CD8-positive, alpha-beta memory T cell (primary cell): ENCODE measurements around the gene PLXND1. TPM values are rescaled to one million over a fixed set of nuclear protein-coding genes. Genes with fewer than 3 reads are reported as not detected.

Experiments used
- CTCF ChIA-PET: fragments of 350-600 bp; sonication (Branson Sonifier 250); formaldehyde crosslinking; loops from one replicate; lab custom pipeline; 2021; ENCODE audit warnings: antibody characterized with exemption; lab: Charles Lee
- POLR2A ChIA-PET: fragments of 350-600 bp; sonication (Branson Sonifier 250); formaldehyde crosslinking; loops from one replicate; lab custom pipeline; 2021; ENCODE audit warnings: antibody characterized with exemption; lab: Charles Lee
- DNase-seq, 5 donors: peaks; one replicate each; pipeline versions ENCODE4 v3.0.0 to v3.0.0-alpha.2; 2020 to 2022; ENCODE audit warnings: mixed read lengths in 1 of 5
- H3K27ac ChIP-seq: one replicate; pipeline ENCODE4 v1.7.0; 2013; ENCODE audit warnings: low read depth, mild to moderate bottlenecking, low read length, moderate library complexity
- H3K27me3 ChIP-seq: 2 replicates; pipeline ENCODE4 v1.7.0; 2013; ENCODE audit warnings: low read length, mild to moderate bottlenecking; ENCODE audit not compliant: insufficient read depth, poor library complexity, severe bottlenecking
- H3K36me3 ChIP-seq: 2 replicates; pipeline ENCODE4 v1.7.0; 2013; ENCODE audit warnings: mild to moderate bottlenecking, low read length, moderate library complexity; ENCODE audit not compliant: insufficient read depth
- H3K4me1 ChIP-seq: 2 replicates; pipeline ENCODE4 v1.7.0; 2013; ENCODE audit warnings: mild to moderate bottlenecking, low read length, moderate library complexity; ENCODE audit not compliant: insufficient read depth
- H3K4me3 ChIP-seq: 2 replicates; pipeline ENCODE4 v1.7.0; 2013; ENCODE audit warnings: mild to moderate bottlenecking, low read length
- H3K9me3 ChIP-seq: 2 replicates; pipeline ENCODE4 v1.7.0; 2013; ENCODE audit warnings: mild to moderate bottlenecking, low read length
- H3K27ac Mint-ChIP-seq, 8 donors: one replicate each; pipeline ENCODE4 v1.8.0; 2020 to 2021; ENCODE audit warnings: mixed read lengths in 8 of 8, mild to moderate bottlenecking in 6 of 8, inconsistent platforms in 3 of 8, moderate library complexity in 3 of 8
- H3K27me3 Mint-ChIP-seq, 2 donors: one replicate each; pipeline ENCODE4 v1.8.0; 2020 to 2021; ENCODE audit warnings: mixed read lengths in 2 of 2, mild to moderate bottlenecking in 1 of 2, moderate library complexity in 1 of 2
- H3K36me3 Mint-ChIP-seq, 3 donors: one replicate each; pipeline ENCODE4 v1.8.0; 2020 to 2021; ENCODE audit warnings: mixed read lengths in 3 of 3, inconsistent platforms in 1 of 3, mild to moderate bottlenecking in 1 of 3
- H3K4me1 Mint-ChIP-seq, 3 donors: one replicate each; pipeline ENCODE4 v1.8.0; 2020 to 2021; ENCODE audit warnings: mixed read lengths in 3 of 3, inconsistent platforms in 1 of 3, mild to moderate bottlenecking in 1 of 3
- H3K4me3 Mint-ChIP-seq, 7 donors: one replicate each; pipeline ENCODE4 v1.8.0; 2020 to 2021; ENCODE audit warnings: mixed read lengths in 7 of 7, mild to moderate bottlenecking in 6 of 7, moderate library complexity in 4 of 7, inconsistent platforms in 2 of 7
- H3K9me3 Mint-ChIP-seq, 5 donors: one replicate each; pipeline ENCODE4 v1.8.0; 2020 to 2022; ENCODE audit warnings: mixed read lengths in 5 of 5, mild to moderate bottlenecking in 3 of 5, moderate library complexity in 2 of 5, inconsistent platforms in 1 of 5
- polyA plus RNA-seq: library from polyadenylated mRNA; unstranded; fragments of 300-500 nt; fragmentation: Illumina TruSeq; gene quantifications from one replicate; pipeline ENCODE4 v1.2.3, GENCODE V29; 2021
- total RNA-seq, 2 experiments: library from RNA; stranded (reverse); gene quantifications; one replicate each; pipeline ENCODE4 v1.2.3, GENCODE V29; 2021

The PLXND1 gene
- total and polyA plus RNA-seq, 3 experiments from 2014 or later: 12.1 to 17.3 (median 15.2) TPM

GRCh38 chr3:129524081-129524480, 82.4 kb downstream of the PLXND1 start:
- no peaks in the 10 kb centered on the region for H3K9me3 Mint-ChIP-seq
- POLR2A ChIA-PET: no interaction called here
- no peak overlapping the region for H3K4me3 Mint-ChIP-seq
- H3K27me3 ChIP-seq: no peaks in the 10 kb centered on the region
- H3K27me3 Mint-ChIP-seq: peaks cover 0 to 2% of the 10 kb centered on the region in 2 donors
- peak overlapping the region in 4 of 8 donors; percentile 4 to 70 (median 48) for H3K27ac Mint-ChIP-seq
- H3K9me3 ChIP-seq: no peaks in the 10 kb centered on the region
- no peaks in the 10 kb centered on the region for H3K36me3 ChIP-seq
- H3K4me1 Mint-ChIP-seq: no peaks in the 10 kb centered on the region
- CTCF ChIA-PET: interaction anchor here (1.2 kb wide), 1 partner anchor 81 kb away, joined by 6 read pairs; no protein-coding TSS in a partner anchor
- H3K27ac ChIP-seq: no peak overlapping the region
- DNase-seq: no peak
- peaks cover 0 to 4% (median 3%) of the 10 kb centered on the region in 3 donors for H3K36me3 Mint-ChIP-seq
- no peaks in the 10 kb centered on the region for H3K4me1 ChIP-seq
- H3K4me3 ChIP-seq: no peak overlapping the region

- CTCF ChIA-PET: interaction anchor here (1.2 kb wide), 1 partner anchor 83 kb away, joined by 6 read pairs; no protein-coding TSS in a partner anchor
- no peaks in the 10 kb centered on the region for H3K9me3 Mint-ChIP-seq
Observed at GRCh38 chr3:129522953-129523352, 83.5 kb downstream of the PLXND1 start.

GRCh38 chr3:129521611-129522010, 84.9 kb downstream of the PLXND1 start:
- Mint-ChIP-seq H3K36me3 (peaks cover 0 to 6% (median 6%) of the 10 kb centered on the region in 3 donors), H3K4me1 (peaks cover 0 to 5% (median 0%) of the 10 kb centered on the region in 3 donors), H3K27ac (no peak overlapping the region), H3K9me3 (no peaks in the 10 kb centered on the region), H3K27me3 (peaks cover 0 to 2% of the 10 kb centered on the region in 2 donors), H3K4me3 (no peak overlapping the region)
- CTCF ChIA-PET: no interaction called here
- H3K9me3 ChIP-seq: no peaks in the 10 kb centered on the region
- H3K27me3 ChIP-seq: no peaks in the 10 kb centered on the region
- no peak overlapping the region for H3K4me3 ChIP-seq
- POLR2A ChIA-PET: no interaction called here
- H3K27ac ChIP-seq: no peak overlapping the region
- no peaks in the 10 kb centered on the region for H3K36me3 ChIP-seq
- H3K4me1 ChIP-seq: no peaks in the 10 kb centered on the region
- no peak for DNase-seq

More at GRCh38 chr3:129522953-129523352, 83.5 kb downstream of the PLXND1 start:
- H3K4me1 Mint-ChIP-seq: no peaks in the 10 kb centered on the region
- Histone ChIP-seq H3K27ac (no peak overlapping the region), H3K27me3 (no peaks in the 10 kb centered on the region), H3K4me1 (no peaks in the 10 kb centered on the region), H3K9me3 (no peaks in the 10 kb centered on the region), H3K4me3 (no peak overlapping the region), H3K36me3 (no peaks in the 10 kb centered on the region)
- peaks cover 0 to 2% of the 10 kb centered on the region in 2 donors for H3K27me3 Mint-ChIP-seq
- no peak overlapping the region for H3K4me3 Mint-ChIP-seq
- H3K36me3 Mint-ChIP-seq: peaks cover 0 to 4% (median 3%) of the 10 kb centered on the region in 3 donors
- peak overlapping the region in 2 of 8 donors; percentile 18 to 92 for H3K27ac Mint-ChIP-seq
- POLR2A ChIA-PET: no interaction called here
- DNase-seq: no peak

GRCh38 chr3:129520960-129521359, 85.5 kb downstream of the PLXND1 start:
- H3K4me1 Mint-ChIP-seq: peaks cover 0 to 5% (median 0%) of the 10 kb centered on the region in 3 donors
- Histone ChIP-seq H3K9me3 (no peaks in the 10 kb centered on the region), H3K27me3 (no peaks in the 10 kb centered on the region), H3K27ac (no peak overlapping the region), H3K4me3 (no peak overlapping the region), H3K36me3 (no peaks in the 10 kb centered on the region), H3K4me1 (no peaks in the 10 kb centered on the region)
- POLR2A ChIA-PET: no interaction called here
- H3K27me3 Mint-ChIP-seq: peaks cover 0 to 2% of the 10 kb centered on the region in 2 donors
- H3K4me3 Mint-ChIP-seq: no peak overlapping the region
- peaks cover 0 to 6% (median 6%) of the 10 kb centered on the region in 3 donors for H3K36me3 Mint-ChIP-seq
- DNase-seq: no peak
- H3K27ac Mint-ChIP-seq: no peak overlapping the region
- no peaks in the 10 kb centered on the region for H3K9me3 Mint-ChIP-seq
- CTCF ChIA-PET: no interaction called here

DNA sequence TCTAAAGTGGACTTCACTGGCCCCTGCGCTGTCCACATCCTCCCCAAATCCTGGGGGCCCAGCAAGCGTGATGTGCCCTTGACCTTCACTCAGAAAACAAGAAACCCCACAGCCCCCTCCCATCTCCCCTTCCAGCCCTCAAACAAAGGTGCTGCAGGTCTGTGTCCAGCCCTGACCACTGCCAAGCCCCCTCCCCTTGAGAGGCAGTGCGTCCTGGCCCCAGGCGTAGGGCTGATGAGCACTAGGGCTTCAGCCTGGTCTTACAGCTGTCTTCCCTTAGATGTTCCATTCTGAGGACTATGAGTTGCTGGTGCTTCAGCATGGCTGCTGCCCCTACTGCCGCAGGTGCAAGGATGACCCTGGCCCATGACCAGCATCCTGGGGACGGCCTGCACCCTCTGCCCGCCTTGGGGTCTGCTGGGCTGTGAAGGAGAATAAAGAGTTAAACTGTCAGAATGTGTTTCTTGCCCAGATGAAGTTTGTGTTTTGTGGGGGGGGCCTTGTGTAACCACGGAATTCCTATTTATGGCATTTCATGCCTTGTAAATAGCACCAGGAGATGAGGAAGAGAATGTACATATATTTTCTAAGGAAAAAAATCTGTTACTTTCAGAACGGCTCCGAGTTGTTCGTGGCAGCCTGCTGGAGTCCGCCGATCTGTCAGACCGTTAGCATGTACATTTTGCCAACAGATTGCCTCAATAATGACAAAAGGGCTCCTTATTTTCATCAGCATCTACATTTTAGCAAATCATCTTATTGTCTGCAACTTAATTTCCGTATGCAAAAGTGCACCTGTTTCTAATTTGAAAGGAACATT, 86.4 kb downstream of the PLXND1 start:
- H3K4me1 ChIP-seq: no peaks in the 10 kb centered on the region
- Mint-ChIP-seq H3K4me3 (no peak overlapping the region), H3K4me1 (peaks cover 0 to 5% (median 0%) of the 10 kb centered on the region in 3 donors), H3K36me3 (peaks cover 0 to 6% (median 6%) of the 10 kb centered on the region in 3 donors), H3K27ac (peak overlapping the region in 2 of 8 donors; percentile 41 to 69), H3K9me3 (no peaks in the 10 kb centered on the region), H3K27me3 (peaks cover 0 to 2% of the 10 kb centered on the region in 2 donors)
- H3K9me3 ChIP-seq: no peaks in the 10 kb centered on the region
- no peak overlapping the region for H3K27ac ChIP-seq
- no peaks in the 10 kb centered on the region for H3K36me3 ChIP-seq
- DNase-seq: no peak
- no peaks in the 10 kb centered on the region for H3K27me3 ChIP-seq
- ChIA-PET POLR2A (no interaction called here), CTCF (no interaction called here)
- H3K4me3 ChIP-seq: no peak overlapping the region

GRCh38 chr3:129519449-129519848, 87.0 kb downstream of the PLXND1 start:
- no peaks in the 10 kb centered on the region for H3K4me1 ChIP-seq
- H3K27me3 ChIP-seq: no peaks in the 10 kb centered on the region
- no peak overlapping the region for H3K27ac ChIP-seq
- Mint-ChIP-seq H3K36me3 (peaks cover 0 to 6% (median 6%) of the 10 kb centered on the region in 3 donors), H3K4me3 (no peak overlapping the region), H3K27ac (peak overlapping the region in 1 of 8 donors; percentile 69), H3K27me3 (peaks cover 0 to 2% of the 10 kb centered on the region in 2 donors), H3K4me1 (peaks cover 0 to 5% (median 0%) of the 10 kb centered on the region in 3 donors), H3K9me3 (no peaks in the 10 kb centered on the region)
- CTCF ChIA-PET: no interaction called here
- no peak overlapping the region for H3K4me3 ChIP-seq
- POLR2A ChIA-PET: no interaction called here
- H3K9me3 ChIP-seq: no peaks in the 10 kb centered on the region
- no peaks in the 10 kb centered on the region for H3K36me3 ChIP-seq
- DNase-seq: no peak

DNA sequence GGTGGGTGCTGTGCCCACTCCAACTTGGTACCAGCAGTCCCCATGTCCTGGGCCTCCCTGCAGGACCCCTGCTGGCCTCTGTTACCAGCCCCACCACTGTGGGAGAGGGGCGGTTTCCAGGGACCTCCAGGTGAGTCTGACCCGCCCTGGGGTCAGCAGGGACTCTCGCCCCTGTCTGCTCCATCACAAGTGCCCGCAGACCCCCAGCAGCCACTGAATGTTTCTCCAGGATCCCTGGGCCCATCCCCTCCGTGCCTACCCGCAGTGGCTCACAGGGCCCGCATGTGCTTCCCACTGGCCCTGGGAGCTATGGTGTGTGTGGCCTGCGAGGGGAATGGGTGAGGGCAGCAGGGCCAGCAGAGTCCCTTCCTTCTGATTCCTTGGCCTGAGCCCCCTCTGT, 87.9 kb downstream of the PLXND1 start:
- Histone ChIP-seq H3K36me3 (no peaks in the 10 kb centered on the region), H3K27ac (no peak overlapping the region), H3K4me3 (no peak overlapping the region), H3K4me1 (no peaks in the 10 kb centered on the region), H3K27me3 (no peaks in the 10 kb centered on the region), H3K9me3 (no peaks in the 10 kb centered on the region)
- Mint-ChIP-seq H3K4me3 (no peak overlapping the region), H3K9me3 (no peaks in the 10 kb centered on the region), H3K4me1 (peaks cover 0 to 5% (median 0%) of the 10 kb centered on the region in 3 donors), H3K27ac (peak overlapping the region in 2 of 8 donors; percentile 19 to 36), H3K36me3 (peaks cover 0 to 6% (median 6%) of the 10 kb centered on the region in 3 donors), H3K27me3 (peaks cover 0 to 2% of the 10 kb centered on the region in 2 donors)
- DNase-seq: no peak
- CTCF ChIA-PET: no interaction called here
- POLR2A ChIA-PET: interaction anchor here (0.6 kb wide), 1 partner anchor 891 kb away, joined by 4 read pairs; no protein-coding TSS in a partner anchor

DNA sequence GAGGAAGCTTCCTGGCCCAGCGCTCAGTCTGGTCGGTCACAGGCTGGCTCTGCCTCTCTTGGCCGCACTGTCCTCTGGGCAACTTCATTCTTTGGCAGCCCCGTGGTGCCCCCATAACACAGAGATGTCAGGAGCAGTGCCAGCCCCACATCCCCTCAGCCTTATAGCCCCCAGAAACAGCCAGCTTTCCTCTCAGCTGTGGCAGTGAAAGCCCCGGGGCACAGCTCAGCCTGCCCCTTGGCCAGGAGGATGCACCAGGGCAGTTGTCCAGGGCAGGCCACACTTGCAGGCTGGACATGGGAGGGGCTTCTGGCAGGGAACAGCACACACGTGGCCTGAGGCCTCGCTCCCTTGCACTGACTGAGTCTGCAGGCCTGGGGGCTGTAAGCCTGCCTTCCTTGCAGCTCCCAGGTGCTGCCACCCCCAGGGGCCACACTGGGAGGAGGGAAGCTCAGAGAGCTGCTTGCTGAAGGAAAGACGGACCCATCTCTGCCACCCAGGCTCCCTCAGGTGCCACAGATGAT, 88.4 kb downstream of the PLXND1 start:
- ChIA-PET POLR2A (interaction anchor here (0.6 kb wide), 1 partner anchor 890 kb away, joined by 4 read pairs; no protein-coding TSS in a partner anchor), CTCF (no interaction called here)
- Mint-ChIP-seq H3K27me3 (peaks cover 0 to 2% of the 10 kb centered on the region in 2 donors), H3K36me3 (peaks cover 0 to 6% (median 6%) of the 10 kb centered on the region in 3 donors), H3K4me1 (peaks cover 0 to 5% (median 0%) of the 10 kb centered on the region in 3 donors), H3K27ac (peak overlapping the region in 2 of 8 donors; percentile 19 to 36), H3K9me3 (no peaks in the 10 kb centered on the region), H3K4me3 (no peak overlapping the region)
- no peaks in the 10 kb centered on the region for H3K27me3 ChIP-seq
- H3K9me3 ChIP-seq: no peaks in the 10 kb centered on the region
- DNase-seq: no peak
- H3K4me1 ChIP-seq: no peaks in the 10 kb centered on the region
- H3K4me3 ChIP-seq: no peak overlapping the region
- H3K27ac ChIP-seq: no peak overlapping the region
- no peaks in the 10 kb centered on the region for H3K36me3 ChIP-seq
